Heart left ventricle (tissue), 13 donors: ENCODE measurements around the gene TMEM123.

Experiments used
- CTCF ChIP-seq, 12 donors: fragments of 200-600 bp; sonication (generic) in 4 of 12; IDR thresholded peaks; one replicate each; pipeline versions ENCODE4 v1.5.0 to v1.8.0; 2018 to 2022; ENCODE audit warnings: antibody characterized with exemption in 12 of 12, mild to moderate bottlenecking in 5 of 12
- POLR2A ChIP-seq, 2 donors: fragments of 450-650 bp; IDR thresholded peaks; one replicate each; pipeline ENCODE4 v1.6.1; 2017; ENCODE audit warnings: antibody characterized with exemption in 2 of 2, mild to moderate bottlenecking in 2 of 2, moderate library complexity in 2 of 2
- donor health status: ischemic (EF 13 %, LVEDD 7.1; RV severe dilation, severe dysfunction).
- donor health status: DM: no; HTN: yes; CAD: no.
- donor health status: DM: no; HTN: no; CAD: no.
- donor health status: ischemic (EF 25% LVEDD 6.9; RV normal size, moderate dysfunction).
- donor health status: ischemic (EF 25% LVEDD 5.7; RV mildly dilated, moderate dysfunction).
- donor health status: ischemic (EF 35%, LVEDD 5.7; RV mildly dilated, moderate dysfunction).
- donor health status: nonischemic (EF 11% LVEDD 7.7; RV severe dilation, severe dysfunction).
- donor health status: DM: yes; HTN: yes; CAD: no.
- donor health status: PGD.
- donor health status: ischemic (EF 29% LVEDD 5.4; RV normal size, mild dysfunction).
- donor health status: nonischemic (EF 23%, LVEDD 6.1; RV moderate dilation, normal function).

GRCh38 chr11:102389253-102389652 lies 63.3 kb downstream of the TMEM123 start:
- TF ChIP-seq POLR2A (IDR thresholded peaks at IDR 0.05) (no peak), CTCF (IDR thresholded peaks at IDR 0.05) (no peak)
